Coronary artery (tissue), 2 donors: Measurements from ENCODE around the gene PIK3C2G.

Experiments used
- DNase-seq: peaks from one replicate; pipeline ENCODE4 v3.0.0-alpha.2; 2017; ENCODE audit warnings: low spot score
- H3K27ac ChIP-seq, 2 donors: fragments of 200-600 bp; sonication (generic); one replicate each; pipeline ENCODE4 v1.5.1; 2016 to 2019
- H3K4me3 ChIP-seq: fragments of 200-600 bp; sonication (generic); 2 replicates; pipeline ENCODE4 v1.5.1; 2016; ENCODE audit warnings: mild to moderate bottlenecking, moderate library complexity
- TF ChIP-seq, protein P1 (sequence below): fragments of 200-600 bp; sonication (generic); IDR thresholded peaks from one replicate; pipeline ENCODE4 v1.5.1; 2019; ENCODE audit warnings: antibody characterized with exemption

Gene PIK3C2G

DNA sequence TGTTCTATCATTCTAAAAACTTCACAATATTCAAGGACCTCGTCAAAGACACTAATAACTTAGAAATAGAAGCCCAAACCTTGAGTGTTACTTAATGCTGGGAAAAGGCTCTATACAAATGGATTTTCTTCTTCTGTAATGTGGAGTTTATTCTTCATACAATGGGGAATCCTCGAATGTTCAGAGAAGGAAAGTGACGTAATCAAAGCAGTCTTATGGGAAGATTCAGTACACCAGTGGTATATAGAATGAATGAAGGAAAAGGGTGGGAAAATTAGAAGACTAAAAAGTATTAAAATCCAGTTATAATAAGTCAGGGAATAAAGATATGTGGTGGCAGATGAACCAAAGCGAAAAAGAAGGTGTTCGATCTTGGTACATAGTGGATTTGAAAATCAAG, 370.0 kb downstream of the PIK3C2G start:
- DNase-seq = no peak
- Histone ChIP-seq H3K4me3 (no peak overlapping the region), H3K27ac (no peak overlapping the region)
- TF ChIP-seq, protein P1, sequence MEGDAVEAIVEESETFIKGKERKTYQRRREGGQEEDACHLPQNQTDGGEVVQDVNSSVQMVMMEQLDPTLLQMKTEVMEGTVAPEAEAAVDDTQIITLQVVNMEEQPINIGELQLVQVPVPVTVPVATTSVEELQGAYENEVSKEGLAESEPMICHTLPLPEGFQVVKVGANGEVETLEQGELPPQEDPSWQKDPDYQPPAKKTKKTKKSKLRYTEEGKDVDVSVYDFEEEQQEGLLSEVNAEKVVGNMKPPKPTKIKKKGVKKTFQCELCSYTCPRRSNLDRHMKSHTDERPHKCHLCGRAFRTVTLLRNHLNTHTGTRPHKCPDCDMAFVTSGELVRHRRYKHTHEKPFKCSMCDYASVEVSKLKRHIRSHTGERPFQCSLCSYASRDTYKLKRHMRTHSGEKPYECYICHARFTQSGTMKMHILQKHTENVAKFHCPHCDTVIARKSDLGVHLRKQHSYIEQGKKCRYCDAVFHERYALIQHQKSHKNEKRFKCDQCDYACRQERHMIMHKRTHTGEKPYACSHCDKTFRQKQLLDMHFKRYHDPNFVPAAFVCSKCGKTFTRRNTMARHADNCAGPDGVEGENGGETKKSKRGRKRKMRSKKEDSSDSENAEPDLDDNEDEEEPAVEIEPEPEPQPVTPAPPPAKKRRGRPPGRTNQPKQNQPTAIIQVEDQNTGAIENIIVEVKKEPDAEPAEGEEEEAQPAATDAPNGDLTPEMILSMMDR = no peak

DNA sequence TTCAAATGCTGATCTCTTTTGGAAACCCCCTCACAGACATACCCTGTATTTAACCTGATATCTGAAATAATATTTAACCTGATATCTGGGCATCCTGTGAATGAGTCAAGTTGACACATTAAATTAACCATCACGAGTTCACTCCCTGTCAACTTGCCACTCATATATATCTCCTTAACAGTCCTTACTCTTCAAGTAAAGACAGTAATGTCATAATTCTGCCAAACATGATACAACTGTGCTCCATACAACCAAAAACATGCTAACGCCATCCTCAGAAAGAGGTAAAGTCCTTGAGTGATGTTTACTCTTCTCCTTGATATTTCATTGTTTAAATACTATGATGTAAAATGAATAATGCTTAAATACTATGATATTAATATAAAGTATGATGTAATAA, 371.5 kb downstream of the PIK3C2G start:
- no peak overlapping the region for H3K4me3 ChIP-seq
- no peak for DNase-seq
- no peak overlapping the region for H3K27ac ChIP-seq
- TF ChIP-seq, protein P1 = no peak

DNA sequence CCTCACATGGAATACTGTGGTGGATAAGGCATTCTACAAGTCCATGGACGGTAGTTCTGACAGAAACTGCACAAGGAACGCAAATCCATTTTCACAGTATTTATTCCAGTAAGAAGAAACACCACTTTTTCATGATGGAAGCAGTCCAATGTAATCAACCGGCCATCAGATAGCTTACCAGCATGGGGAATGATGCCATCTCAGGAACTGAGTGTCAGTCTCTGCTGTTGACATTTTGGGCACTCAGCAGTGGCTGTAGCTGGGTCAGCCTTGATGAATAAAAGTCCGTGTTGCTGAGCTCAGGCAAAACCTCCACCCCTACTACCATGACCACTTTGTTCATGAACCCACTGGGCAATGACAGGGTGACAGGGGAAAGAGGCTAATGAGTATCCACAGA, 373.1 kb downstream of the PIK3C2G start:
- H3K27ac ChIP-seq = no peak overlapping the region
- DNase-seq = no peak
- TF ChIP-seq, protein P1 = no peak
- no peak overlapping the region for H3K4me3 ChIP-seq

DNA sequence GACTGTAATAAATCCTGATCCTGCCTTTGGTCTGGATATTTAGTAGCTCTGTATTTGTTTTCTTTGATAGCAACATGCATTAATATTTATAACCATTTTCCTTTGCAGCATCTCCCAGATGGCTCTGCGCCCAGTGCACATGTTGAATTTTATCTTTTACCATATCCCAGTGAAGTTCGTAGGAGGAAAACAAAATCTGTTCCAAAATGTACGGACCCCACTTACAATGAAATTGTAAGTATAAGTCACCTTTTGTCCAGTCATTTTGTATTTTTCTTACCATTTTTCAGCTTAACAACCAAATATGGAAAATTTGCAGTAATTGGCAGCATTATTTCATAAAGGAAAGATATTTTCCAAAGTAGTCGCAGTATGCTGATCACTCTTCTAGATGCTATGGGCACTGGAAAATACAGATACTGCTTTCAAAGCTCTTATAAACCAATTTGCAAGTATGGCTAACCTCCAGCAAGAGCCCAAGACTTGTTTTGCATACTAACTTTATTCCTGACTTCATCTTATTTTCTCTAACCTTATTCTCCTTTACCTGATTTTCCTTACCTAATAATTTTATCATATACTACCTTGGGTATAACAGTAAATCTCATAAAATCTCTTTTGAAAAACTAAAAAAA, 379.1 kb downstream of the PIK3C2G start:
- TF ChIP-seq, protein P1 = no peak
- no peak for DNase-seq
- no peak overlapping the region for H3K27ac ChIP-seq

DNA sequence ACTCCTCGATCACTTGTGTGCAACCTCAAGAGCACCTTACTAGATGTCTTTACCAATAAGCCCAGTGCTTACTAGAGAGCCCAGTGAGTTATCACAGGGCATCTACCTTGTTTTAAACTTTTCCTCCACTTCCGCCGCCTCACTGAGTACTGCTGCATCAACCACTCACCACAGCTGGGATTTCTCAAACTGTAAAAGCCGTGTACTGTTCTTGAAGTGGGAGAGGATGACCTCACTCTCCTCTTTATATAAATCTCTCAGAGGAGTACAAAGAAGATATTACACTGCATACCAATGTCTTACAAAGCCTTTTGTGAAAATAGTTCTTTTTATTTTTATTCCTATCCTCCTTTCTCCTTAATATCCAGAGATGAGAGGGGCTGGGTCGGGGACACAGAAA, 382.4 kb downstream of the PIK3C2G start:
- Histone ChIP-seq H3K4me3 (no peak overlapping the region), H3K27ac (no peak overlapping the region)
- TF ChIP-seq, protein P1 = no peak
- DNase-seq = no peak

More for the DNA sequence above, 379.1 kb downstream of the PIK3C2G start:
- H3K4me3 ChIP-seq = no peak overlapping the region

DNA sequence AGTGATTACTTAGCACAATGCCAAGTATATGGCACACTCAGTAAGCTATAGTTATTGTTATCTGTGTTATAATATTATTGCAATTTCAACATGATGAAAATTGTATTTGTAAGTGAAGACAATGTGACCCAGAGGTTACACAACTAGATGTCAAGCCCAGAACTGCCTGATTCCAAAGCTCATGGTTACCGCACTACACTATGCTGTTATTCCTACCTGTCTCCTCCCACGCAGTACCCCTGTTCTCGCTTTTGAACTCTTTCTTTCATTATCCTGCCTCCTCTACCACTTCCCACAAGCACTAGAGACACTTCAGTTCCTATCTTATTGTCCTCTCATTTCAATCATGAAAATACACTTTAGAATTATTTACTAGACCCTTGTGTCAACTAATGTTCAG, 383.2 kb downstream of the PIK3C2G start:
- TF ChIP-seq, protein P1 = no peak
- DNase-seq = no peak
- Histone ChIP-seq H3K27ac (no peak overlapping the region), H3K4me3 (no peak overlapping the region)

DNA sequence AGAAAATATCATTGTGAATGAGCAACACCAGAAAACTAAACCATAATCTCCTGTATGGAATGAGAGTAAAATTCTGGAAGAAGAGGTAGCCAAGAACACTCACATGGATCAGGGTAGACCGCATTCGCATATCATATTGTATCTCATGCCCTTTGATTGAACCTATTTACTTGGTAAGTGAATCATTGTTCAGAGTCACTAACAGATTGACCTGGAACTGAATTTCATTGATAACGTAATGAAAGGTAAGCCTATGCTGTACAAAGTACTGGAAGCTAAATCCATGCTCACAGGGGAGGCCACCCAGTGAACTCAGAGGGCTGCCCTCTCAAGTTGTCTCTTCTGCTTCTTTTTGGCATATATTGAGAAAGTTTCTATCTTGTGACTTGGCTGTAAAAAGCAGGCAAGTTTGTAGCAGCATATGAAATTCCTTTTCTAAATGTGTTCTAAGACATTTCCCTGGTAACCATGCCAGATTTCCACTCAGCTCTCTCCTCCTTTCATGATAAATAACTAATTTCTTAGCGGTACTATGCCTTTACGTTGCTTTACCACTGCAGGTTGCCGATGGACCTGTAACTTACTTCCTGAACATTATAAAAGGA, 385.1 kb downstream of the PIK3C2G start:
- TF ChIP-seq, protein P1 = no peak
- no peak overlapping the region for H3K4me3 ChIP-seq
- DNase-seq = no peak

More for the DNA sequence above, 385.1 kb downstream of the PIK3C2G start:
- no peak overlapping the region for H3K27ac ChIP-seq
